Skin epidermis (tissue), 12 donors: Measurements from ENCODE around the gene RAPGEF2.
"Not testable (repeated sequence)": the region's sequence is repeated elsewhere in the genome, so short reads cannot be mapped to it uniquely, and the experiment has no call there.

Experiments
- H3K27ac ChIP-seq, 21 experiments: fragments of 200-600 bp; sonication (generic) in 11 of 21; one replicate each; pipeline ENCODE4 v1.5.0; 2020; ENCODE audit warnings: mild to moderate bottlenecking in 3 of 21, inconsistent platforms in 2 of 21, moderate library complexity in 2 of 21
- H3K4me3 ChIP-seq, 7 experiments: fragments of 200-600 bp; sonication (generic) in 2 of 7; one replicate each; pipeline ENCODE4 v1.5.0; 2020; ENCODE audit warnings: inconsistent platforms in 2 of 7, mild to moderate bottlenecking in 2 of 7, moderate library complexity in 1 of 7

RAPGEF2 gene

DNA sequence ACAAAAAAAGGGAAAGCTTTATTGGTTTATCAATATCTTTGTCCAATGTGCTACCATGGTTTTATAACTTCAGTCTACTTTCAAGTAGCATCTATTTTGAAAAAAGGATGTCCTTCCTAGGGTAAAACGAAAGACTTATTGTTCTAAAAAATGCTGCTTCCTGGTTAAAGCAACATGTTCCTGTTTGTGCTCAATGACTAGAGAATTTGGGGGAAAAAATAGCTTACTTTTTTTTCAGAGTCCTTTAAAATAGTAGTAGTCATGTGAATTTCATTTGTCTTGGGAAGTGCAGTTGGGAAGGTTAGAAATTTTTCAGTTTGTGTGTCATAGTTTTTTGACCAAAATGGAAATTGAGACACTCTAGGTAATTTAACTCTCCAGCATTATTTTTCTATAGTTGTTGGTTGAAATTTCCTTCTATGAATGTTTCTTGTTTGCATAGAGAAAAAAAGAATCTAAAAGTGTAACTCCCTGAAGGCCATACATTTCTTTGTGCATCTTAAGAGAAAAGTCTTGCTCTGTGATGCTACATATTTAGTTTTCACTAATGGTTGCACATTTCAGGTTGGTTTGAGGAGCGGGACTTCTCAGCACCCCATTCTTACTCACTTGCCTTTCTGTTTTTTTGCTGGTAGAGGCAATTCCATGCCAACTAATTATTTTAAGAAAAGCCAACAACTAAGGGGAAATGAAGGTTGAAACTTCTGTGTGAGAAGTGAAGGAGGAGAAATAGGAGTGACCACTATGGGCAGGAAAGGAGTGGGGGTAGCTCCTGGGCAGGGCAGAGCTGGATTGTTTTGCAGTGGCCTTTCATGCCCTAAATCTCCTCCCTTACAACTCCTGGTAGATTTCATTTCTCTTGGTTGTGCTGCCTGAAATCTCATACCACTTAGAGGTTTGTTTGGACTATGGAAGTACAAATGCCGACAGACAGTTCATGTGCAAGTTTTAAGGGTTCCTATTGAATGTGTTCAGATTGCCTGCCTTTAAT, 76.4 kb downstream of the RAPGEF2 start:
- peak overlapping the region in 9 of 21 experiments; percentile 15 to 69 (median 24) for H3K27ac ChIP-seq
- no peak overlapping the region for H3K4me3 ChIP-seq

DNA sequence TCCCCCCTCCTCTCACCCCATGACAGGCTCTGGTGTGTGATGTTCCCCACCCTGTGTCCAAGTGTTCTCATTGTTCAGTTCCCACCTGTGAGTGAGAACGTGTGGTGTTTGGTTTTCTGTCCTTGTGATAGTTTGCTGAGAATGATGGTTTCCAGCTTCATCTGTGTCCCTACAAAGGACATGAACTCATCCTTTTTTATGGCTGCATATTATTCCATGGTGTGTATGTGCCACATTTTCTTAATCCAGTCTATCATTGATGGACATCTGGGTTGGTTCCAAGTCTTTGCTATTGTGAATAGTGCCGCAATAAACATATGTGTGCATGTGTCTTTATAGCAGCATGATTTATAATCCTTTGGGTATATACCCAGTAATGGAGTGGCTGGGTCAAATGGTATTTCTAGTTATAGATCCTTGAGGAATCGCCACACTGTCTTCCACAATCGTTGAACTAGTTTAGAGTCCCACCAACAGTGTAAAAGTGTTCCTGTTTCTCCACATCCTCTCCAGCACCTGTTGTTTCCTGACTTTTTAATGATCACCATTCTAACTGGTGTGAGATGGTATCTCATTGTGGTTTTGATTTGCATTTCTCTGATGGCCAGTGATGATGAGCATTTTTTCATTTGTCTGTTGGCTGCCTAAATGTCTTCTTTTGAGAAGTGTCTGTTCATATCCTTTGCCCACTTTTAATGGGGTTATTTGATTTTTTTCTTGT, 81.2 kb downstream of the RAPGEF2 start:
- not testable (repeated sequence) for H3K27ac ChIP-seq, H3K4me3 ChIP-seq

DNA sequence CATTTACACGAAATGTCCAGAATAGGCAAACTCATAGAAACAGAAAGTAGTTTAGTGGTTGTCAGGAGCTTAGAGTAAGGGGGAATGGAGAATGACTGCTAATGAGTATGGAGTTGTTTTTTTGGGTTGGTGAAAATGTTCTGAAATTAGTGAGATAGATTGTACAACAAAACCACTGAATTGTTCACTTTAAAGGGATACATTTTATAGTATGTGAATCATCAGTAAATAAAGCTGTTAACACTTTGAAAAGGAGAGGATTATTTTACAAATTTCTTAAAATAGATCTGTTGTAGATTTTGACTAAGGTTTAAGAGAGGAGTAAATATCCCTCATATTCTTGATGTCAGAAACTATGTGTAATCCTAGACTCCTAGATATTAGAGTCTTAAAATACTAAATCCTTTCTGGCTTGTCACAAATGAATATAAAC, 82.7 kb downstream of the RAPGEF2 start:
- H3K4me3 ChIP-seq, result no peak overlapping the region
- H3K27ac ChIP-seq, result no peak overlapping the region

DNA sequence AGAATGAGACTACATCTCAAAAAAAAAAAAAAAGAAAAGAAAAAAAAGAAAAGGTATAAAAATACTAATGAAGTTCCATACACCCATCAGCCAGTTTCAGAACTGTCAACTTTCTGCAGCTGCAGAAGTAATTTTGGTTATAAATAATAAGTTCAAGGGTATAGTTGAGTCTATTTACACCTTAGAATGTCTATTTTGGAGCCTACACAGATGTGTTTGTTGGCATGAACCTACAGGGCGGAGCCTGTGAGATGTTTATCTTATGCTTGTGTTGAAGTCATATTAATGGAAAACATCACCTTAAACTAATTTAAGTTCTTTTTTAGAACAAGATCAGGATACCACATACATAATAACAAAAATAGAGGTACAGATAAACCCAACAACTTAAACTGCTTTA, 85.8 kb downstream of the RAPGEF2 start:
- H3K4me3 ChIP-seq, result no peak overlapping the region

DNA sequence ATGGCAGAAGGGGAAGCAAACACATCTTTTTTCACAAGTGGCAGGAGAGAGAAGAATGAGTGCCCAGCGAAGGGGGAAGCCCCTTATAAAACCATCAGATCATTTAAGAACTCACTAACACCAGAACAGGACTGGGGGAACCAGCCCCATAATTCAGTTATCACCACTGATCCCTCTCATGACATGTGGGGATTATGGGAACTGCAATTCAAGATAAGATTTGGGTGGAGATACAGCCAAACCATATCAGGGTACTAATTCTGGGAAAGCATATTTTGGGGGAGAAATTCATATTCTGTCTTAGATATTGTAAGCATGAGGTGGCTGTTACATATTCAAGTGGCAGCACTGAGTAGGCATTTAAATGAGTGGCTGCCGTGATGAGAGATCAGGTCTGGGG, 87.8 kb downstream of the RAPGEF2 start:
- Histone ChIP-seq H3K27ac (no peak overlapping the region), H3K4me3 (no peak overlapping the region)

More for the DNA sequence above, 85.8 kb downstream of the RAPGEF2 start:
- H3K27ac ChIP-seq, result no peak overlapping the region

DNA sequence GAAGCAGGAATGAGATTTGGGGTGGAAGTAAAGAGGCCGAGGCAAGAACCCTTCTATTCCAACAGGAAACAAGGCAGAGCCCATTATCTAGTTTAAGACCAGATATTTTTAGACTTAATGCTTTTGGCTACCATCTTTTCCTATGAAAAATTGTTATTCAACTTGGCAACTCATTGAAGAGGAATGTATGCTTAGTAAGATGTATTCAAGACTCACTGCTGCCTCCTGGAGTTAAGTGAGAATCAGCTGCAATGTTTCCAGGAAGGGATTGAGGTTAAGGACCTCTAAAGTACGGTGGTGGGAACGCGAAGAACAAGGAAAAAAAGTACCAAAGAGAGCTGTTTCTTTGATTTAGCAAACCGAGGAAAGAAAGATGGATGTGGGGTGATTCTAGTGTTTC, 89.1 kb downstream of the RAPGEF2 start:
- Histone ChIP-seq H3K4me3 (no peak overlapping the region), H3K27ac (no peak overlapping the region)

DNA sequence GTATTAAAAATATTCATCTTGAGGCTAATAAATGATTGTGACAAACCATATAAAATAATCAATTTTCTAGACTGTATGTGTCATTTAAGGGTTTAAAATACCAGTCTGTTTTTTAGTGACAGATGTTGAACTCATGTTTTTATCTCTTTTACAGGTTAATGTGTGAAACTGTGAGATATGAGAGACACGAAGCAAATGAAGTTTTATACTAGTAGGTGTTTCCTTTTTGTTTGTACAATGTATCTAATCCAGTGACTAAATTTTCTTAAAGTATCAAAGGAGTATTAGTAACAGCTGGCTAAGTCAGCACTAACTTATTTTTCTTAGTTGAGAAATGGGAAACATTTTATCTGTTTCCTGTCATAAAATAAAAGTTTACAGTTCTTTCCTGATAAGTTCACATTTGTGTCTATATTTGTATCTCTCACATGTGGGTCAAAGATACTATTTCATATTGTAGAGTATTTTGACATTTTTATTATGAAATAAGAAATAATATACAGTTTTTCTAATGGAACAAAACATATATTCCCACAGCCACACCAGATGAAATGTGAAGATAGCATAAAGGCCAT, 90.3 kb downstream of the RAPGEF2 start:
- no peak overlapping the region for H3K4me3 ChIP-seq
- no peak overlapping the region for H3K27ac ChIP-seq

DNA sequence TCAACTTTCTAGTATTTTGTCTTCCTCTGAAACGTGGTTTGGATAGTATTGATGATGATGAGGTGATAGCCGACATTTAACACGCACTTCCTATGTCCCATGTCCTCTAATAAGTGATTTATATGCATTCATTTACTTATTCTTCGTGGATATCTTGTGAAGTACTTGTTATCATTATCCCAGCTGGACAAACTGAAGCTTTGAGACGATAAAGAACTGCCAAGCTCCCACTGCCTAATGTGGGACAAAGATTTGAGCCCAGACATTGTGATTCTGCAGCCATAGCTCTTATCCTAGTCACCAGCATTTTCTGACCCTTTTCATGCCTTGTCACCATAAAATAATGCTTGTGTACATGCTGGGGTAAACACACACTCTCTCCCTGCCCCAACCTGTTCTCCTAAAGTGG, 92.5 kb downstream of the RAPGEF2 start:
- Histone ChIP-seq H3K4me3 (no peak overlapping the region), H3K27ac (no peak overlapping the region)

DNA sequence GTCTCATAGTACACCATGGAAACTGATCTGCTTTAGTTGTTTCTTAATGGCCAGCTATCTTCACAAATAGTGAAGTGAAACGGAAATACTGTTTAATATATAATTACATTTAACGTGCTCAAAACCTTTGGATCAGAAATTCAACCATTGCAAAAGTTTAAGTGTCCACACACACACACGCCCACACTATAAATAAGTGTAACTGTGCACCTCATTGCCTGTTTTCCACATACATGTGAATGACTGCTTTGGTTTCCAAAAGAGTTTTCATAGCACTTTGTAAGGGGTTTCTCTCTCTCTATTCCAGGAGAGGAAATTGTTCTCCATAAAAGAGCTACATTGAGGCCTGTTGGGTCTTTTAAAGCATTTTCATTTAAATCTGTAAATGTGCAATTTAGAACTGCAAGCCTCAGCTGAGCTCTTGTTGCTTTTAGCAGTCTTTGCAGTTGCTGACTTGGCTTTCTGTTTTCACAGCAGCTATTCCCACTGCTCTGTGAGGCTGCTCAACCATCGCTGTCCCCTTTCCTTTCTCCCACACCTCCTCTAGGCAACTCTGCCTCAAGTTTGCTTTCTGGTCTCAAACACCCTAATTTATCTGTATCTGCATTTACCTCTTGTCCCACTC, 94.5 kb downstream of the RAPGEF2 start:
- Histone ChIP-seq H3K4me3 (no peak overlapping the region), H3K27ac (no peak overlapping the region)

DNA sequence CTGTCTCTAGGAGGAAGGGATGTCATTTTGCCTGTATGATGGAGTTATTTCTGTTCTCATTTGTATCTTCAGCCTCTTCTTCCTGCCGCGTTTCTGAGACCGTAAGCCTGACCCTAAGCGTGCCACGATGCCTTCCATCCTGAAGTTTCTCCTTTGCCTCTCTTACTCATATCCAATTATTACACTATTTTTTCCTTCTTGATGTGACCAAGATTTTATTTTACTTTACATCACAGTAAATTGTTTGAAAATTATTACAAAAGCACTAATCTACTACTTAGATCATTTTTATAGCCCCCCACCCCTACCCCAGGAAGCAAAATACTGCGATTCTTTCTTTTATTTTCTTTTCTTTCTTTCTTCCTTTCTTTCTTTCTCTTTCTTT, 95.0 kb downstream of the RAPGEF2 start:
- H3K4me3 ChIP-seq, result no peak overlapping the region
- no peak overlapping the region for H3K27ac ChIP-seq

DNA sequence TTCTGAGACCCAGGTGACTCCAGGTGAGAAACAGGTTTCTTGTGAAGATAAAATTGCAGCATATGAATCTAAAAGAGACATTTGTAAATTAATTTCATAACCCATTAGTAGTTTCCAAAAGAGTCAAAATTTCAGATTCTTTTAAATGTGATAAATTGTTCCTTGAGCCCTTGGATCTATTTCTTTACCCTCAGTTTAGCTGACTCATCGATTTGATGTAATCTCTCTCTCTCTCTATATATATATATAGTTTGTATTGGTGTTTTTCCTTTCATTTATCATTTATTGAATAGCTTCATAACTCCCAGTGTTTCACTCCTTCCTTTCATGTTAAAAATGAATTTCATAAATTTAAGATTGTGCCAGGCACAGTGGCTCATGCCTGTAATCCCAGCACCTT, 96.9 kb downstream of the RAPGEF2 start:
- no peak overlapping the region for H3K4me3 ChIP-seq
- H3K27ac ChIP-seq, result no peak overlapping the region

DNA sequence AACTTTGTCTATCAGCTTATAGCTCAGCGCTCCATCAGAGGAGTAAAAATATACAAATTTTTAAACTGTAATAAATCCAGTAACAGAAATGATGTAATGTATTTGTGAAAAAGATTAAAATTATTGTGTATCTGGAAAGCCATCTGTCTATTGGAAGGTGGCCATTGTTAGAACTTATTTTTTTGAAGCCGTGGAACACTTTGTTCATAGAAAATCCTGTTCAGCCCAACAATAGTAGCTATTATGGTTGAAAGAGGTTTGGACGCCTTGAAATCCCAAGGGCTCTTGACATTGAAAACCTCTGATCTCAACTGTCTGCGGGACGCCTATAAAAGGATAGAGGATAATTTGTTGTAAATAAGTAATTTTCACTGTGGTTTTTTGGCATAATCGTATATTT, 98.3 kb downstream of the RAPGEF2 start:
- Histone ChIP-seq H3K27ac (peak overlapping the region in 1 of 21 experiments; percentile 33), H3K4me3 (no peak overlapping the region)

DNA sequence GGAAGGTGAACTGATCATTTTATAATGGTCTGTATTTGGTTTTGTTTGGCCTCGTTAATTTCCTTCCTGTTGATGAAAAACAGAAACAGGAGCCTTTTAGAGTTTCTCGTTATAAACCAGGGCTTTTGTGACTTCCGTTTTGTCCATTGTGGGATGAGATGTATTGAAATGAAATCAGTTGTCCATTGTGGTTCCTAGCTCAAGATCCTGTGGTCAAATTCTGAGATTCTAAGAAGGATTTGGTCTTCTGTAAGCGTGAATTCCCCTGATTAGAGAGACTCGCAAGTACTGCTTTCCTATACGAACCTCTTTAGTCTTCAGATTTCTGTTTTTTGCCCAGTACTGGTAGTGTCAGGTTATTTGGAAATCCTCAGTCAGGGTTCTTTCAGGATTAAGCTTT, 101.7 kb downstream of the RAPGEF2 start:
- H3K4me3 ChIP-seq, result no peak overlapping the region
- H3K27ac ChIP-seq, result no peak overlapping the region

DNA sequence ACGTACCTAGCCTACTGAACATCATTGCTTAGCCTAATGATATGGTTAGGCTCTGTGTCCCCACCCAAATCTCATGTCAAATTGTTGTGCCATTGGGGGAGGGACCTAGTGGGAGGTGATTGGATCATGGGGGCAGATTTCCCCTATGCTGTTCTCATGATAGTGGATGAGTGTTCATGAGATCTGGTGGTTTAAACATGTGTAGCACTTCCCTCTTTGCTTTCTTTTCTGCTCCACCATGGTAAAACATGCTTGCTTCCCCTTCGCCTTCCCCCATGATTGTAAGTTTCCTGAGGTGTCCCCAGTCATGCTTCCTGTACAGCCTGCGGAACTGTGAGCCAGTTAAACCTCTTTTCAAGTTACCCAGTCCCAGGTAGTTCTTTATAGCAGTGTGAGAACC, 102.6 kb downstream of the RAPGEF2 start:
- Histone ChIP-seq H3K27ac (no peak overlapping the region), H3K4me3 (no peak overlapping the region)

DNA sequence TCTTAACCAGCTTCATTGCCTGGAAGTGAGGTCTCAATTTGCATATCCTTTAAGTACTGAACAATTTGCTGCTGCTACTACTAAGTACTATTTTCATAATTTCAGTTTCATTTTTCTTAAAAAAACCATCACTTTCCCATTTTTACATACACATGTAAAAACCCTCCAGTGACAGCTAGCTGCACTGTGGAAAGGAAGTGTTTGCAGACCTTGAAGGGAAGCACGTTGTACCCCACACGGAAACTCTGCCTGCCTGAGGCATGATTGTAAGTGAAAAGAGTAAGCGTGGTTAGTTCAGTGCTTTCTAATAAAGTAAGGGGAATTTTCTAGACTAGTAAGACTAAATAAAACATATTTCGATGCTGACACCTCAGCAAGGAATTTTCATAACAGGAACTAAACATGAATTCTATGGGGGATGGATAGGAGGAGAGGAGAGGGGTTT, 103.6 kb downstream of the RAPGEF2 start:
- peak overlapping the region in 1 of 21 experiments; percentile 2 for H3K27ac ChIP-seq

DNA sequence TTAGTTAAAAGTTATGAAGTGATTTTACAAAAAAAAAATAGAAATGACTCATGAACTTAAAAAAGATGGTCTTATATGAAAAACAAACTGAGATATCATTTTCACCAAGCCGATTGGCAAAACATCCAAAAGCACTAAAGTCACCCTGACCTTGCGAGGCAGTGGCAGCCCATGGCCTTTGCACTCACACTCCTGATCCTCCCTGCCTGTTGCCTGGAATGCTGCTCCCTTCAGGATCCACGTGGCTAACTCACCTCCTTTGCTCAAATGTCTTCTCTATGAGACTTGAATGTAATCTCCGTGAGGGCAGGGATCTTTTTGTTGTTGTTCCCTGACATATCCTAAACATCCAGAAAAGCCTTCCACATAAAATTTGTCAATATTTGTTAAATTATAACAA, 106.4 kb downstream of the RAPGEF2 start:
- no peak overlapping the region for H3K27ac ChIP-seq
- no peak overlapping the region for H3K4me3 ChIP-seq

More for the DNA sequence above, 103.6 kb downstream of the RAPGEF2 start:
- H3K4me3 ChIP-seq, result no peak overlapping the region

DNA sequence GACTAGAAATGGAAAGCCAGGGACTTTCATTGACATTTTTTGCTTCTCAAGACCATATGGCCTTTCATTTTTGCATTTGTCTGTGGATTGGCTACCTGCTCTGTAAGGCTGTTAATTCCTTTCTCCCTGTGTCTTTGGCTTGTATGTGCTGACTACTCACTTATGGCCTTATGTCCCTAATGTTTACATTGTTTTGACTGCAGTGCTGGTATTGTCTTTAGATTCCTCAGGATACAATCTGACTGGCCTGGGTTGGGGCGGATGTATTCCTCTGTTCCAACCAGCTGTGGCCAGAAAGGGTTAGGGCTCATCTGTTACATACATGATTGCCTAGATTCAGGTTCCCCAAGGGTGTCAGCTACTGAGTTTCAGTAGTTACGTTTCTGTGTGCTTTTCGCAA, 108.1 kb downstream of the RAPGEF2 start:
- H3K4me3 ChIP-seq, result no peak overlapping the region
- no peak overlapping the region for H3K27ac ChIP-seq

DNA sequence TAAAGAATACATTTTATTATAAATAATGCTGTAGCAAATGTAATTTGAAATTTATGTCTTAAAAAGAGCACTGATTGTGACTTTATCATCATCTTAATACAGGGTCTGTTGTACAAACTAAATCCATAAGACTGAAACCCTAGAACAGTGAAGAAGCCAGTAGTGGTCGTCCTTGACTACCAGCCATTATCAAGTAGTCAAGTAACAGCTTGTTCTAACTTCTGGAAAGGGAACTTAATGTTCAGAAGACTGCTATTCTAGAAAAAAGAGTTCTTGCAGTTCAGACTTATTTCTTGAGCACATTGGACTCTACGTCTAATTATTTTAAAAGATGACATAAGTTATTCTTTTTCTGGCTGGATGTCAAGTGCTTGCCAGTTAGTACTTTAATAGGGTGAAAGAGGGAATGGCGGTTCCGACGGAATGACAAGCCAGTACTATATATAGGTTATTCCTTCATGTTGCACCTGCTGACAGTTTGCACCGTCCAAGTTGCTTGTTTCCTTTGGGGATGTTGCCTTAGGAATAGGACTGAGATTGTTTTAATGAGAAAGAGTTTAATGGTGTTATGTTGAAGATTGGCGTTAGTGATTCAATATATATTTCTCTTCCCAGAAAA, 109.9 kb downstream of the RAPGEF2 start:
- H3K27ac ChIP-seq, result no peak overlapping the region
- H3K4me3 ChIP-seq, result no peak overlapping the region

DNA sequence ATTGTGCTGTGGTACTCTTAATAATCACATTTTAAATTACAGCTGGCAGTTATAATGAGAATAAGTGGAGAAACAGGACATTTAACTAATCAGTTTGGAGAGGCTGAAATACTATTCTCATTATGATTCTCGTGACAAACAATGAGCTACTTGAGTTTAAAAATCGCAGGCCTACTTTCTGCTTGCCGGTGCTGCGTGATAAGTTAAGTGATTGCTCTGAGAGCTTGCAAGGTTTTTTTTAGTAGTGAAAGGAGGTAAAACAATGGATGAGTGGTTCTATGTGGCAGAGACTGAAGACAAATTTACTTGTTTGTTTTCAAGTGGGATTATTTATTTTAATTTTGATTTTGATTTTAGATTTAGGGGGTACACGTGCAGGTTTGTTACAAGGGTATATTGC, 114.0 kb downstream of the RAPGEF2 start:
- no peak overlapping the region for H3K27ac ChIP-seq
- H3K4me3 ChIP-seq, result no peak overlapping the region

DNA sequence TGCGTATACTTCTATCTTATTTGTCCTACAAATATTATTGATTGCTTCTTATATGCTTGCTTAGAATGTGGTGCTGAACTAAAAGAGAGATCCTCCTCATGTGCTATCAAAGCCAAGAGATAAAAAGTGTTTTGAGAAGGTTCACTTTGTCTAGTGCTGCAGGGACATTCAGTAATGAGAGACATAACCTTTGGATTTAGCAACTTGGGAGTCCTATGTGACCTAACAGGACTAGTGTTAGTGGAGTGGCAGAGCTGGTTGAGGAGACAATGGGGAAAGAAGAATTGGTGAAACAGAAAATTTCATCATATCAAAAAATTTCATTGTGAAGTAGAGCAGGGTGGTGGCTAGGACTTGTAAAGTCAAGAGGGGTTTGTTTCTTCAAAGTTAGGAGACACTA, 117.0 kb downstream of the RAPGEF2 start:
- no peak overlapping the region for H3K4me3 ChIP-seq
- no peak overlapping the region for H3K27ac ChIP-seq
